HCT116 (cell line): Measurements from ENCODE around the gene SMYD4. TPM values are rescaled to one million over a fixed set of nuclear protein-coding genes. Genes with fewer than 3 reads are reported as not detected.

Source experiments
- ATAC-seq: fragments of 200-7000 bp; cut with Tn5 transposase; 2 replicates; pipeline ENCODE4 v1.9.1; 2020; ENCODE audit warnings: mild to moderate bottlenecking, moderate library complexity
- BruUV-seq: library from RNA; stranded (reverse); fragments of 400-500 nt; replicated peaks from 2 replicates; lab custom pipeline; 2021; lab: Mats Ljungman, UMichigan
- CTCF ChIA-PET: fragments of 300-600 bp; sonication (Branson Sonifier 250); formaldehyde crosslinking; loops from one replicate; lab custom pipeline; 2021; ENCODE audit warnings: antibody characterized with exemption; lab: Charles Lee
- POLR2A ChIA-PET: fragments of 300-600, 350-600 bp; sonication (Branson Sonifier 250); formaldehyde crosslinking; loops from one replicate; lab custom pipeline; 2021; ENCODE audit warnings: antibody characterized with exemption; lab: Charles Lee
- RAD21 ChIA-PET, 2 experiments: fragments of 300-600 bp; sonication (Branson Sonifier 250); formaldehyde crosslinking; loops; one replicate each; lab custom pipeline; 2023; ENCODE audit warnings: low total read pairs in 2 of 2; ENCODE audit not compliant: uncharacterized antibody in 2 of 2, unreplicated experiment in 2 of 2, low non-redundant PET in 1 of 2; lab: Charles Lee
- DNase-seq: peaks from one replicate; pipeline ENCODE4 v3.0.0-alpha.2; 2010; ENCODE audit warnings: low read depth, low spot score
- H2AFZ ChIP-seq: fragments of 200-600 bp; shearing (Covaris generic), sonication (generic); 2 replicates; pipeline ENCODE4 v1.6.1; 2017; ENCODE audit warnings: low read depth, mixed run types, mixed read lengths, antibody characterized with exemption, low read length; ENCODE audit not compliant: poor library complexity, severe bottlenecking
- H3K27ac ChIP-seq: 2 replicates; pipeline ENCODE4 v1.5.1; 2012; ENCODE audit warnings: low read depth, low read length
- H3K27me3 ChIP-seq: fragments of 200-600 bp; sonication (generic); 2 replicates; pipeline ENCODE4 v1.6.1; 2016; ENCODE audit warnings: mixed run types, low read length, mixed read lengths; ENCODE audit not compliant: insufficient read depth
- H3K36me3 ChIP-seq, 2 experiments: fragments of 200-500 bp in 1 of 2; fragments of 200-600 bp in 1 of 2; sonication (Bioruptor generic) in 1 of 2; sonication (generic) in 1 of 2; 2 replicates each; pipeline versions ENCODE4 v1.5.1 to v1.6.1; 2014 to 2016; ENCODE audit warnings: low read length in 2 of 2, inconsistent platforms in 1 of 2, mixed read lengths in 1 of 2, mixed run types in 1 of 2; ENCODE audit not compliant: insufficient read depth in 2 of 2, control insufficient read depth in 1 of 2
- H3K4me1 ChIP-seq, 2 experiments: fragments of 200-600 bp in 1 of 2; sonication (generic) in 1 of 2; 2 replicates each; pipeline versions ENCODE4 v1.5.1 to v1.6.1; 2012 to 2017; ENCODE audit warnings: low read length in 2 of 2, inconsistent platforms in 1 of 2, mild to moderate bottlenecking in 1 of 2, mixed read lengths in 1 of 2, mixed run types in 1 of 2, moderate library complexity in 1 of 2; ENCODE audit not compliant: insufficient read depth in 2 of 2, control insufficient read depth in 1 of 2
- H3K4me2 ChIP-seq: fragments of 200-600 bp; sonication (generic); 2 replicates; pipeline ENCODE4 v1.6.1; 2017; ENCODE audit warnings: mixed run types, low read length, mixed read lengths
- H3K4me3 ChIP-seq, 2 experiments: fragments of 200-600 bp in 1 of 2; sonication (generic) in 1 of 2; replicated peaks in 1 of 2; 2 replicates each; pipeline ENCODE4 v1.5.1; 2011 to 2016; ENCODE audit warnings: low read length in 2 of 2, control low read depth in 1 of 2, low read depth in 1 of 2, mild to moderate bottlenecking in 1 of 2, mixed read lengths in 1 of 2, mixed run types in 1 of 2
- H3K79me2 ChIP-seq: fragments of 200-600 bp; sonication (generic); 2 replicates; pipeline ENCODE4 v1.6.1; 2017; ENCODE audit warnings: mild to moderate bottlenecking, mixed run types, low read length, moderate library complexity, mixed read lengths; ENCODE audit not compliant: insufficient read depth
- H3K9ac ChIP-seq: fragments of 200-600 bp; sonication (generic); 2 replicates; pipeline ENCODE4 v1.6.1; 2016; ENCODE audit warnings: low read length, mixed read lengths
- H3K9me2 ChIP-seq: fragments of 200-600 bp; sonication (generic), shearing (Covaris generic); 2 replicates; pipeline ENCODE4 v1.6.1; 2017; ENCODE audit warnings: mixed run types, mild to moderate bottlenecking, moderate library complexity; ENCODE audit not compliant: insufficient read depth
- H3K9me3 ChIP-seq, 2 experiments: fragments of 200-500 bp in 1 of 2; fragments of 200-600 bp in 1 of 2; sonication (Bioruptor generic) in 1 of 2; sonication (generic) in 1 of 2; 2 replicates each; pipeline ENCODE4 v1.6.1; 2014 to 2017; ENCODE audit warnings: low read length in 2 of 2, mixed read lengths in 2 of 2, inconsistent platforms in 1 of 2, low read depth in 1 of 2, mild to moderate bottlenecking in 1 of 2, mixed run types in 1 of 2, moderate library complexity in 1 of 2; ENCODE audit not compliant: control insufficient read depth in 1 of 2, insufficient read depth in 1 of 2
- H4K20me1 ChIP-seq: fragments of 200-600 bp; sonication (generic), shearing (Covaris generic); 2 replicates; pipeline ENCODE4 v1.6.1; 2017; ENCODE audit warnings: mixed run types, mild to moderate bottlenecking, moderate library complexity; ENCODE audit not compliant: insufficient read depth
- ATF3 ChIP-seq: IDR thresholded peaks from 2 replicates; pipeline ENCODE4 v1.6.1; 2012
- CTCF ChIP-seq, 3 experiments: fragments of 200-600 bp in 1 of 3; sonication (generic) in 1 of 3; IDR thresholded peaks in 2 of 3; conservative IDR thresholded peaks in 1 of 3; 2 replicates each; pipeline ENCODE4 v1.5.1; 2012 to 2017; ENCODE audit warnings: low read depth in 2 of 3, low read length in 2 of 3, antibody characterized with exemption in 1 of 3, borderline replicate concordance in 1 of 3, control low read depth in 1 of 3, mild to moderate bottlenecking in 1 of 3, mixed read lengths in 1 of 3, mixed run types in 1 of 3, moderate library complexity in 1 of 3; ENCODE audit not compliant: insufficient read depth in 1 of 3
- EZH2 ChIP-seq: fragments of 200-600 bp; sonication (generic); IDR thresholded peaks from 2 replicates; pipeline ENCODE4 v1.6.1; 2017; ENCODE audit warnings: antibody characterized with exemption, mixed run types
- FOSL1 ChIP-seq: IDR thresholded peaks from 2 replicates; pipeline ENCODE4 v1.6.1; 2012; ENCODE audit warnings: low read depth
- POLR2A ChIP-seq: IDR thresholded peaks from 2 replicates; pipeline ENCODE4 v1.7.0; 2011; ENCODE audit warnings: borderline replicate concordance; ENCODE audit not compliant: insufficient read depth, insufficient read length; ENCODE audit errors: extremely low read depth
- POLR2AphosphoS5 ChIP-seq: IDR thresholded peaks from 2 replicates; pipeline ENCODE4 v1.6.1; 2011; ENCODE audit warnings: mild to moderate bottlenecking, low read depth, low read length, moderate library complexity
- TCF7L2 ChIP-seq: IDR thresholded peaks from 2 replicates; pipeline ENCODE4 v1.7.0; 2011; ENCODE audit warnings: borderline replicate concordance, inconsistent platforms; ENCODE audit not compliant: insufficient read depth, insufficient read length; ENCODE audit errors: extremely low read depth
- ZNF274 ChIP-seq: fragments of 200-500 bp; sonication (Bioruptor generic); IDR thresholded peaks from 2 replicates; pipeline ENCODE4 v1.6.1; 2014; ENCODE audit warnings: mild to moderate bottlenecking, low read depth, low read length, inconsistent platforms
- intact Hi-C: fragments of 100-400 bp; cut with micrococcal nuclease; formaldehyde crosslinking; loops from 2 replicates; pipeline ENCODE4 v1.10.0; 2022
- total RNA-seq: library from RNA; stranded (reverse); gene quantifications from one replicate; pipeline ENCODE4 v1.2.1, GENCODE V29; 2021; ENCODE audit not compliant: unreplicated experiment
- TF ChIP-seq, protein P1 (sequence below): IDR thresholded peaks from 2 replicates; pipeline ENCODE4 v1.6.1; 2012

Gene SMYD4
- total RNA-seq, 1 experiment from 2014 or later, result 16.9 TPM

DNA sequence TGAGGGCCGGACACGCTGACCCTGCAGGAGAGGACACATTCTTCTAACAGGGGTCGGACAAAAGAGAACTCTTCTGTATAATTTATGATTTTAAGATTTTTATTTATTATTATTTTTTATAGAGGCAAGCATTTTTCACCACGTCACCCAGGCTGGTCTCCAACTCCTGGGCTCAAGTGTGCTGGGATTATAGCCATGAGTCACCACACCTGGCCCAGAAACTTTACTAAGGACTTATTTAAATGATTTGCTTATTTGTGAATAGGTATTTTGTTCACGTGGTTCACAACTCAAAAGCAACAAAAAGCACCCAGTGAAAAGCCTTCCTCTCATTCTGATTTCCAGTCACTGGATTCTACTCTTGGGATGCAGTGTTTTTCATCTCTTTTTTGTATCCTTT lies 70.2 kb downstream of the SMYD4 start:
- H4K20me1 ChIP-seq, result no peaks in the 10 kb centered on the region
- POLR2A ChIA-PET, result no interaction called here
- H3K9me2 ChIP-seq, result no peaks in the 10 kb centered on the region
- H3K4me1 ChIP-seq, result peaks cover 2 to 16% of the 10 kb centered on the region in 2 experiments; a peak in 3 of 4 replicates
- H2AFZ ChIP-seq, result no peak overlapping the region
- no peak for ATAC-seq
- no peaks in the 10 kb centered on the region for H3K79me2 ChIP-seq
- H3K27me3 ChIP-seq, result no peaks in the 10 kb centered on the region
- no peak overlapping the region for H3K9ac ChIP-seq
- BruUV-seq, result no TSS peak
- no peaks in the 10 kb centered on the region for H3K36me3 ChIP-seq
- DNase-seq, result no peak
- CTCF ChIA-PET, result no interaction called here
- no peak overlapping the region for H3K27ac ChIP-seq
- no peak overlapping the region for H3K4me2 ChIP-seq
- no peak overlapping the region for H3K4me3 ChIP-seq
- no peak for TF ChIP-seq POLR2AphosphoS5
- TF ChIP-seq, protein P1, sequence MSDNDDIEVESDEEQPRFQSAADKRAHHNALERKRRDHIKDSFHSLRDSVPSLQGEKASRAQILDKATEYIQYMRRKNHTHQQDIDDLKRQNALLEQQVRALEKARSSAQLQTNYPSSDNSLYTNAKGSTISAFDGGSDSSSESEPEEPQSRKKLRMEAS, result no peak
- TF ChIP-seq POLR2A, result no peak
- no peak for TF ChIP-seq FOSL1
- no peak for TF ChIP-seq CTCF (IDR thresholded peaks at IDR 0.05 in 2 of 3, conservative IDR thresholded peaks at IDR 0.05 in 1 of 3; ENCODE audit: borderline replicate concordance in 1 of 3, insufficient read depth in 1 of 3, low read depth in 2 of 3, low read length in 2 of 3)
- no peak for TF ChIP-seq TCF7L2
- no peak for TF ChIP-seq ZNF274
- TF ChIP-seq EZH2, result no peak
- no peak for TF ChIP-seq ATF3
- H3K9me3 ChIP-seq, result no peaks in the 10 kb centered on the region
- RAD21 ChIA-PET, result no interaction called here
- intact Hi-C loops, result no loop called here
